ENCODE measurements around the gene CAPN5. TPM values are rescaled to one million over a fixed set of nuclear protein-coding genes. Genes with fewer than 3 reads are reported as not detected.

The CAPN5 gene
- total and polyA plus RNA-seq, 2 of the 8 experiments (the other 6 are each of a cell fraction or from before 2014, with no cell fraction given), result 21.5 to 22.4 TPM

GRCh38 chr11:77081976-77082836, 15.4 kb downstream of the CAPN5 start (continued):
- TF ChIP-seq CHD7 (IDR thresholded peaks at IDR 0.05; ENCODE audit: insufficient replicate concordance, low read length) (no peak), CTCF (IDR thresholded peaks at IDR 0.05; ENCODE audit: control extremely low read depth in 1 of 3, insufficient read depth in 1 of 3, low read depth in 1 of 3, low read length in 3 of 3) (no peak), TEAD4 (IDR thresholded peaks at IDR 0.05; ENCODE audit: low read depth, low read length) (no peak), CTBP2 (IDR thresholded peaks at IDR 0.05; ENCODE audit: borderline replicate concordance, insufficient read depth, insufficient read length, low read length) (no peak), POU5F1 (IDR thresholded peaks at IDR 0.05; ENCODE audit: low read depth, low read length) (no peak), KDM5A (IDR thresholded peaks at IDR 0.05; ENCODE audit: low read length) (no peak), GABPA (IDR thresholded peaks at IDR 0.05; ENCODE audit: borderline replicate concordance, insufficient read depth, low read length) (no peak)
